ENCODE measurements around the gene OR8K1.

The OR8K1 gene

DNA sequence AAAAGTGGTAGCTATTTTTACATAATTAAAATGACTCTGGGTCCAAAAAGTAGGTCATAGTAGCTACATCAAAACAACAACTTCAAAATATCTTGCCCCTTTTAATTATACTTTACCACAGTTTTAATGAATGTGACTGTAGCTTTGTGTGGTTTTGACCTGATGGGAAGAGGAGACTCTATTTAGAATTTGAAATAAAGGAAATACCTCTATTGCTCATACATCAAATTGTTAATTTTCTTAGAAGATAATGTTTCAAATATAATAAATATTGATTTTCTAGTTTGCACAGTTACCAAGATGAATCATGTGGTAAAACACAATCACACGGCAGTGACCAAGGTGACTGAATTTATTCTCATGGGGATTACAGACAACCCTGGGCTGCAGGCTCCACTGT lies at the start of gene OR8K1:
TSS of gene OR8K1 (plus strand) at position 301 of the 400 bp plus-strand sequence. CDS start at position 301, 0 bp downstream.
- DNase-seq (ENCODE audit: low read depth in 2 of 2), result no peak

DNA sequence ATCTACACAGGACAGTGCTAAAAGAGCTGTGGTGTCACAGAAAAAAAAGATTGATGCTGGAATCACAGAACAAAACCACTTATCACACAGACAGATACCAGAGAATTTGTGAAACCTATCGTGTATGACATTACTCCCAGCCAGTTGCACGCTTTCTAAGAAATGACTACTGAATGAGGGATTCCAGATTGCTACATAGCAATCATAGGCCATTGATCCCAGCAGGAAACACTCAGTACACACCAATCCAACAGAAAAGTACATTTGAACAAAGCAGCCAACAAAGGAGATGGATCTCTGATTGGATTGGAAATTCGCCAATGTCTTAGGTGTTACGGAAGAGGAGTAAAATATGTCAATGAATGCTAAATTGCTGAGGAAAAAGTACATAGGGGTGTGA lies 48.9 kb upstream of the OR8K1 start:
- no peak for DNase-seq (ENCODE audit: low read depth in 2 of 2)

DNA sequence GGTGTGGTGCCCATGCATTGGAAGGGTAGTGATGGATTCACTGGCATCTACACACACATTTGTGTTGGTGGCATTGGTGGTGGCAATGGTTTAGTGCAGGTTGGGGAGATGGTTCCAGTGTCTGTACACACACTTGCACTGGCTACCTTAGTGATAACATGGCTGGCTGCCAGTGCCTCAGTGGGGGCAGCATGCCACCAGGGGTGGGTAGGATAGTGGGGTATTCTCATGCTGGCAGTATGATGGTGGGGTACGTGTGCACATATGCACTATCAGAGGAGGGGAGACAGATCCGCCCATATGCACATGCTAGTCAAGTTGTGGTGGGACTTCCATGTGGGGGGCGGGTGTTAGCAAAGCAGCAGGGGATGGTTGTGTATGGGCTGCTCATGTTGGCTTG lies 38.0 kb upstream of the OR8K1 start:
- no peak for DNase-seq (ENCODE audit: low read depth in 2 of 2)

DNA sequence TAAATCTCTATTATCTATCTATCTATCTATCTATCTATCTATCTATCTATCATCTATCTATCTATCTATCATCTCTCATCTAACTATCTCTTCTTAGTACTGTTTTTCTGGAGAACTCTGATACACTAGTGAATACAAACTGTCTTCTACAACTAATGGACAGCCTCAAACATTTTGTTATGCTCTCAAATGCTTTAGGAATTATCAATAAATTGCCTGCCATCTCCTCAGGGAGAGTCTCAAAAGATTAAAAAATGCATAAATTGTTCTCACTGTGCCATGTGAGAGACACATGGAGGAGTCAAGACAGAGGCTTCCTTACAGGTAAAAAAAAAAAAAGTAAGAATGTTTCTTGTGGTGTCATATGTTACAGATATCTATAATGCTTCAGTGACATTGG lies 31.0 kb upstream of the OR8K1 start, which contains the start of gene OR8K3:
TSS of gene OR8K3 (plus strand) at position 301 of the 400 bp plus-strand sequence. CDS start 3,163 bp downstream, outside the sequence.
- DNase-seq (ENCODE audit: low read depth in 2 of 2), result no peak

DNA sequence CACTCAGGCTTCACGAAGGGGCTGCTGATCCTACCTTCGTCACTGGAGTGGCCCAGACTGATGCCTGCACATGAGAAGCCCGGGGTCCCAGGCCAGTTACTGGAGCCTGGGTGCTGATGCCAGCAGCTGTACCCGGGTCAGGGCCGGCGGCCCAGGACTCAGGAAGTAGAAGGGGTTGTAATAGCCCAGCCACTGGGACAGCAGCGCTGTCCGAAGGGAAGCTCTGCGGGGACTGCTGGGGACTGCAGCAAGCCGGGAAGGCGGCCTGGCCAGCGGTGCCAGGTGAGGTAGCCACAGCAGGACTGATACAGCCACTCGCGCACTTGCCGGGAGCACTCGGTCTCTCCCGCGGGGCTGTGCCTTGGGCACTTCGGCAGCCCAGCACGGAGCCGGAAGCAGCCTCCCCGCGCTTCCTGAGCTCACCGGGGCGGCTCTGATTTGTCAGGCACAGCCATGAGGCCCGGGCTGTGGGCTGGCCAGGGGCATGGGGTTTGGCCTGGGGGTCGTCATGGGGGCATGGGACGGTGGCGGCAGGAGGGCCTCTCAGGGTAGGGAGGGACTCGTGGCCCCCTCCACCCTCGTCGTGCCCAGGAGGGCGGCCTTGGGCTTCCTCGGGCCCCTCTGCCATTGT lies 13.9 kb upstream of the OR8K1 start:
- DNase-seq (ENCODE audit: low read depth in 2 of 2), result no peak

DNA sequence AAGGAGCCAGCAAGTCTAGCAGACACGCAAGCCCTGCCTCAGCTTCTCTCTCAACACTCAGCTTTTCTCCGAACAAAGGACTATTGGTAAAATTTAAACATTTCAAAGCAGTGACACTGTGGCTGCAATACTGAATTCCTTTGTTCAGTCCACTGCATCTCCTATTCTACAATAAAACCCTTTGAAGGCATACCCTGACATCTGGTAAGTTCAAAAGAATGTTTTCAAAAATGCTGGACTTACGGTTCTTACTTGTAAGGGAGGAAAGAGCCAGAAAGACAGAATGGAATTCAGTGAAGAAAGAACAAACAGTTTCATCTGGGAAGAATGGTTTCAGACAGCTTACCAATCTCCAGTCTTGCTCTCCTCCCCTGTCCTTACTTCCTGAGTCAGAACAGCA lies 12.7 kb upstream of the OR8K1 start:
- DNase-seq (ENCODE audit: low read depth in 2 of 2), result no peak

DNA sequence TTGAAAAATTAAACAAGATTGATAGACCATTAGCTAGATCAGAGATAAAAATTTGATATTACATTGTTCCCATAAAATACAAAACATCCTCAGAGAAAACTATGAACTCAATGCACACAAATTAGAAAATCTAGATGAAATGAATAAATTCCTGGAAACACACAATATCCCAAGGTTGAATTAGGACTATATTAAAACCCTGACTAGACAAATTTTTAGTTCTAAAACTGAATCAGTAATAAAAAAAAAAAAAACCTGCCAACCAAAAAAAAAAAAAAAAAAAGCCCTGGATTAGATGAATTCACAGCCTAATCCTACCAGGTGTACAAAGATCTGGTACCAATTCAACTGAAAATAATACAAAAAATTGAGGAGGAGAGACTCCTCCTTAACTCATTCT lies 5.5 kb upstream of the OR8K1 start:
- no peak for DNase-seq (ENCODE audit: low read depth in 2 of 2)

DNA sequence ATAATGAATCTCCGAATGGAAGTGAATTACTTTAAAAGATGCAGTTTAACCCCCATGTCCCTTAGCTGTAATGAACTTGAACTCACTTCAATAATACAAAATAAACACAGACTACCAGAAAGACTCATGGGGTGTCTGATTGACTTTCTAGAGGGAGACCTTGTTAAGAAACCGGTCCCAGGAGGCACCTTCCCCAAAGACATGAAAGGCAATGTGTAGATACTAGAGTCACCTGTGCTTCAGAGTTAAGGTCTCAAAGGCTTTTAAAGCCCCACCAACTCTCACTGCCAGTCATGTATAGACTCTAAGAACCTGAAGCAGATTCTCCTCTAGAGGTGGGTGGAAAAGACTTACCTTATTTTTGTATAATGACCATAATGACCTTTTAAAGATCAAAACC lies 8.2 kb downstream of the OR8K1 start, which contains the start of gene OR8J1:
TSS of gene OR8J1 (plus strand) at position 301 of the 400 bp plus-strand sequence. CDS start 5,956 bp downstream, outside the sequence.
- DNase-seq (ENCODE audit: low read depth in 2 of 2), result no peak

DNA sequence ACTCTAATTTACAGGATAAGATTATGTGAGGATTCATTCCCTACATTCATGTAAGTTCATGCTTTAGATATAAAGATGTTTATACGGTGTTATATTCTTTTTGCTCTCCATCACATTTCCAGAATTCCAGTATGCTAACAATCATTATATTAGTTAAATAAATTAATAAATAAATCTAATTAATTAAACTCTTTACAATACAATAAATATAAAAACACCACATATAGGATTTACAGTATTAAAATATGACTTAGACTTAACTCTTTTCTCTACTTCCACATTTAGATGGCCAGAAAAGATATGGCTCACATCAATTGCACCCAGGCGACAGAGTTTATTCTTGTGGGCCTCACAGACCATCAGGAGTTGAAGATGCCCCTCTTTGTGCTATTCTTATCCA lies 29.5 kb downstream of the OR8K1 start, which contains the start of gene OR8U1:
TSS of gene OR8U1 (plus strand) at position 301 of the 400 bp plus-strand sequence. CDS start at position 301, 0 bp downstream.
- no peak for DNase-seq (ENCODE audit: low read depth in 2 of 2)

DNA sequence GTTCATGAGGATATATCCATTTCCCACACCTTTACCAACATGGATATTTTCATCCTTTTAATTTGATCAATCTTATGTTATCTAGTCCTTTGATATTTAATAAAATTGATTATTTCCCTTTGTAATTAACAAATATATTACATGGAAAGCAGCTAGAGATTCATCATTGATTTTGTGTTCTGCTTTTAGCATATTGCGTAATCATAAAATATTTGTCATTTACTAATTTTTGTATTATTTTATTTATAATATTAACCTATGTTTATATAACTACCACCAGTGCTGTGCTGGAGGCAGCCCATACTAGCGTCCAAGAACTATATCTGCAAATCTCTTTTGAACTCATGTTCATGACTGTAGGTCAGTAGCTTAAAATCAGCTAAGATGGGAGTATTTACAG lies 34.3 kb downstream of the OR8K1 start:
- DNase-seq (ENCODE audit: low read depth in 2 of 2), result no peak

DNA sequence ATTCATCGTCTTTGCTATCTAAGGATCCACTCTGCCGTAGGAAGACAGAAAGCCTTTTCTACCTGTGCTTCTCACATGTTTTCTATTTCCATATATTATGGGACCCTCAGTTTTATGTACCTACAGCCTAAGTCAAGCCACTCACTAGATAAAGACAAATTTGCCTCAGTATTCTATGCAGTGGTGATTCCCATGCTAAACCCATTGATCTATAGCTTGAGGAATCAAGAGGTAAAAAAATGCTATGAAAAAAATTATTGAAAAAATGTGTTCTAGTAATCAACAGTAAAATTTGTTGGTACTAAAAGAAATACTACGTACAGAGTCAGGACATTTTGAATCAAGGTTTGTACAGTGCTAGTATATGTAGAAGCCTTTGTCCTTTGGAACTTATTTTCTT lies 48.5 kb downstream of the OR8K1 start:
- DNase-seq (ENCODE audit: low read depth in 2 of 2), result no peak

DNA sequence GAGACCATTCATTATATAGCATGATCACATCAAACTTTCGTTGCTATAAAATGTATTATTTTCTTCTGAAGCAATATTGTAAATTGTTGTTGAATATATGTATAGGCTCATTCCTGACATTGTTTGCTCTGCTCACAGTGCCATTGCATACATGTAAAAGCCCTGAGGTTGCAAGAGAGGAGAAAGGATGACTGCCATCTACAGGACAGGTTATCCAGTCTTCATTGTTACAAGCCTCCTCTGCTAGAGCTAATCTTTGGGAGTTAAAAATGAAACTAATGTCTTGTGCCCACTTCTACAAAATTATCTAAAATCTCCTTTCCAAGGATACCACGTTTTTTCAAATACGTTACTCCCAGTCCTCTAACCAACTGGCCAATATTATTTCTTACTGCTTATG lies 50.2 kb downstream of the OR8K1 start:
- DNase-seq (ENCODE audit: low read depth in 2 of 2), result no peak

Data from fibroblast of skin of left biceps (primary cell).